K562 (cell line): ENCODE data around the gene TXNDC15.

ENCODE experiments used
- EZH2 ChIP-seq: IDR thresholded peaks from 2 replicates; pipeline ENCODE4 v1.6.1; 2012; ENCODE audit warnings: low read depth, mild to moderate bottlenecking, inconsistent platforms, low read length, borderline replicate concordance
- GABPB2 ChIP-seq: fragments of 250-450 bp; sonication (Bioruptor Pico); conservative IDR thresholded peaks from 2 replicates; pipeline ENCODE4 v1.5.1; 2021; ENCODE audit warnings: mild to moderate bottlenecking
- POLR2AphosphoS5 ChIP-seq: IDR thresholded peaks from 2 replicates; pipeline ENCODE4 v1.6.1; 2011; ENCODE audit warnings: mild to moderate bottlenecking, low read depth, low read length, moderate library complexity; ENCODE audit not compliant: control insufficient read depth, insufficient read depth
- ZBTB5 ChIP-seq: fragments of 450-650 bp; IDR thresholded peaks from 2 replicates; pipeline ENCODE4 v1.6.1; 2017; ENCODE audit warnings: antibody characterized with exemption
- ZNF274 ChIP-seq: IDR thresholded peaks from 2 replicates; pipeline ENCODE4 v1.6.1; 2011; ENCODE audit warnings: low read depth, mild to moderate bottlenecking, low read length, moderate library complexity, borderline replicate concordance

- TF ChIP-seq ZNF274 (no peak), ZBTB5 (no peak), POLR2AphosphoS5 (no peak), GABPB2 (CRISPR knock-in tag) (no peak), EZH2 (no peak)
Measured at GRCh38 chr5:134873494-134873893, 677 bp upstream of the TXNDC15 start.
